GM21576 (cell line): Measurements from ENCODE around the gene APOBEC3H.
A peak's percentile ranks its signal among the peaks of the same experiment; 100 is the strongest.

Experiments used
- ATAC-seq: cut with Tn5 transposase; IDR thresholded peaks from one replicate; pipeline ENCODE4 v1.9.1; 2021; ENCODE audit warnings: mild to moderate bottlenecking, moderate library complexity; ENCODE audit not compliant: unreplicated experiment

APOBEC3H gene

DNA sequence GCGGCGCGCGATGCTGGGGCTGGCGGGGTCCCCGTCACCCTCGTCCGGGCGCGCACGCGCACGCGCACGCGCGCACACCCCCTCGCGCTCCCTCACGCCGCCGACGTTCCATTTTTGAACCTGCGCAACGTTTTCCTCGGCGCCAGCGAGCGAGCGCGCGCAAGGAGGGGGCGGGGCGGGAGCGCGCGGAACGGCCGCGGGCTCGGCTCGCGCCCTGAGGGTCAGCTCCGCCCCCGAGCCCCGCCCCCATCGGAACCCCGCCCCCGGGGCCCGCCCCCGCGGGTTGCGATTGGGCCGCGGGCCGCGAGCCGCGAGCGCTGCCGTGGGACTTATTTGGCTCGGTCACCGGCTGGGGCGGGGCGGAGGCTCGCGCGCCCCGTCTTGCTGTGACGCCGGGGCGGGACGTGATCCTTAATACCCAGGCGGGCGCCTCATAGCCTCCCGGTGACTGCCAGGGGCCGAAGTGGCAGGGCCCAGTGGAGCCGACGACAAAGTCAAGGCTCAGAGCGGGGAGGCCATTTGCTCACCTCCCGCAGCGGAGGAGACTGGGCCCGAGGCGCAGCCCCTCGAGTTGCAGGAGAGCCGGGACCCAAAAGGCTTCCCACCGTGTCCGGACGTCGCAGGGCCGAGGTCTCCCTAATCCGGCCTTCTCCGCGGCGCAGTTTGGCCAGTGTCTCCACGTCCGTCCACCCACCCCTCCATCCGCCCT is 55.6 kb downstream of the APOBEC3H start, which contains the start of gene CBX7:
Gene CBX7, minus strand, starts transcription at position 170 of the 709 bp plus-strand sequence. CDS start 236 bp downstream, outside the sequence.
- ATAC-seq = peak; percentile 69

GRCh38 chr22:39153220-39153717 is 56.2 kb downstream of the APOBEC3H start:
- no peak for ATAC-seq
